Common myeloid progenitor, CD34-positive (primary cell): ENCODE results near the gene NEK6.

Experiments used
- CTCF ChIA-PET: fragments of 350-600 bp; sonication (Branson Sonifier 250); formaldehyde crosslinking; loops from one replicate; lab custom pipeline; 2021; ENCODE audit warnings: antibody characterized with exemption; lab: Charles Lee
- POLR2A ChIA-PET: fragments of 350-600 bp; sonication (Branson Sonifier 250); formaldehyde crosslinking; loops from one replicate; lab custom pipeline; 2021; ENCODE audit warnings: antibody characterized with exemption; lab: Charles Lee
- DNase-seq, 3 donors: peaks; one replicate each; pipeline versions ENCODE4 v3.0.0 to v3.0.0-alpha.2; 2013
- H3K27ac ChIP-seq, 2 experiments: 1 replicate in 1 of 2; 2 replicates in 1 of 2; pipeline ENCODE4 v1.7.0; 2013; ENCODE audit warnings: inconsistent platforms in 2 of 2, low read length in 2 of 2, mild to moderate bottlenecking in 2 of 2, low read depth in 1 of 2, moderate library complexity in 1 of 2; ENCODE audit not compliant: severe bottlenecking in 2 of 2, insufficient read depth in 1 of 2, poor library complexity in 1 of 2
- H3K27me3 ChIP-seq, 5 experiments: replicated peaks in 2 of 5; 1 replicate in 3 of 5; 2 replicates in 2 of 5; pipeline versions ENCODE4 v1.6.1 to v1.7.0; 2013; ENCODE audit warnings: low read length in 4 of 5, mild to moderate bottlenecking in 2 of 5, moderate library complexity in 2 of 5, inconsistent platforms in 1 of 5; ENCODE audit not compliant: insufficient read depth in 5 of 5, control insufficient read depth in 4 of 5
- H3K36me3 ChIP-seq, 4 experiments: 1 replicate in 2 of 4; 2 replicates in 2 of 4; pipeline versions ENCODE4 v1.6.1 to v1.7.0; 2013; ENCODE audit warnings: low read length in 3 of 4, control low read depth in 1 of 4, mild to moderate bottlenecking in 1 of 4; ENCODE audit not compliant: control insufficient read depth in 4 of 4, insufficient read depth in 4 of 4
- H3K4me1 ChIP-seq, 4 experiments: 1 replicate in 3 of 4; 2 replicates in 1 of 4; pipeline versions ENCODE4 v1.6.1 to v1.7.1; 2013; ENCODE audit warnings: low read length in 3 of 4, mild to moderate bottlenecking in 3 of 4, control low read depth in 1 of 4, inconsistent platforms in 1 of 4, moderate library complexity in 1 of 4; ENCODE audit not compliant: control insufficient read depth in 4 of 4, insufficient read depth in 4 of 4; ENCODE audit errors: control extremely low read depth in 1 of 4
- H3K4me3 ChIP-seq, 7 experiments: 1 replicate in 4 of 7; 2 replicates in 3 of 7; pipeline versions ENCODE4 v1.5.1 to v1.7.0; 2013; ENCODE audit warnings: mild to moderate bottlenecking in 7 of 7, low read length in 6 of 7, moderate library complexity in 6 of 7, inconsistent platforms in 2 of 7, low read depth in 2 of 7, control low read depth in 1 of 7; ENCODE audit not compliant: insufficient read depth in 4 of 7, control insufficient read depth in 1 of 7; ENCODE audit errors: extremely low read depth in 1 of 7
- H3K9me3 ChIP-seq, 5 experiments: 1 replicate in 4 of 5; 2 replicates in 1 of 5; pipeline versions ENCODE4 v1.6.1 to v1.7.1; 2013; ENCODE audit warnings: low read length in 4 of 5, mild to moderate bottlenecking in 2 of 5, inconsistent platforms in 1 of 5, low read depth in 1 of 5, moderate library complexity in 1 of 5; ENCODE audit not compliant: control insufficient read depth in 4 of 5, insufficient read depth in 2 of 5; ENCODE audit errors: control extremely low read depth in 1 of 5
- WGBS: methylation state at CpG from one replicate; pipeline ENCODE4 v1.1.5; 2013; ENCODE audit not compliant: insufficient coverage; 5-methylcytosine and 5-hydroxymethylcytosine counted together

NEK6 gene

GRCh38 chr9:124329206-124329792 is 71.5 kb downstream of the NEK6 start:
- peaks cover 5 to 90% (median 37%) of the 10 kb centered on the region in 4 experiments for H3K36me3 ChIP-seq
- H3K9me3 ChIP-seq = no peaks in the 10 kb centered on the region

GRCh38 chr9:124330011-124330697 is 72.4 kb downstream of the NEK6 start:
- H3K27ac ChIP-seq = no peak overlapping the region
- no peaks in the 10 kb centered on the region for H3K27me3 ChIP-seq
- no peak for DNase-seq
- no peaks in the 10 kb centered on the region for H3K9me3 ChIP-seq
- no peaks in the 10 kb centered on the region for H3K4me1 ChIP-seq
- ChIA-PET CTCF (interaction anchor here (0.6 to 1.4 kb wide), 3 partner anchors 10 to 57 kb away, joined by 3 to 6 read pairs (median 3); no protein-coding TSS in a partner anchor), POLR2A (no interaction called here)
- H3K4me3 ChIP-seq = no peak overlapping the region
- H3K36me3 ChIP-seq = peaks cover 5 to 92% (median 39%) of the 10 kb centered on the region in 4 experiments
- 96% methylated on average over 27 of the region's 29 CpGs for WGBS

More at GRCh38 chr9:124329206-124329792, 71.5 kb downstream of the NEK6 start:
- Histone ChIP-seq H3K27me3 (no peaks in the 10 kb centered on the region), H3K4me3 (no peak overlapping the region), H3K4me1 (no peaks in the 10 kb centered on the region), H3K27ac (no peak overlapping the region)
- POLR2A ChIA-PET = no interaction called here
- 90% methylated on average over 11 of the region's 19 CpGs for WGBS
- CTCF ChIA-PET = interaction anchor here (0.5 to 1.4 kb wide), 4 partner anchors 7 to 49 kb away, joined by 3 to 6 read pairs (median 3); no protein-coding TSS in a partner anchor
- no peak for DNase-seq

- CTCF ChIA-PET = no interaction called here
- POLR2A ChIA-PET = no interaction called here
- no peaks in the 10 kb centered on the region for H3K27me3 ChIP-seq
- no peaks in the 10 kb centered on the region for H3K9me3 ChIP-seq
- H3K36me3 ChIP-seq = peaks cover 4 to 85% (median 38%) of the 10 kb centered on the region in 4 experiments
- H3K27ac ChIP-seq = no peak overlapping the region
- H3K4me3 ChIP-seq = no peak overlapping the region
- no peak for DNase-seq
- H3K4me1 ChIP-seq = no peaks in the 10 kb centered on the region
- WGBS = 88% methylated on average over 11 of the region's 11 CpGs
These were observed 73.8 kb downstream of the NEK6 start for GRCh38 chr9:124331580-124331979.

- Histone ChIP-seq H3K4me1 (no peaks in the 10 kb centered on the region), H3K9me3 (peaks cover 0 to 7% (median 3%) of the 10 kb centered on the region in 5 experiments), H3K4me3 (no peak overlapping the region), H3K36me3 (peaks cover 7 to 84% (median 34%) of the 10 kb centered on the region in 4 experiments), H3K27me3 (no peaks in the 10 kb centered on the region), H3K27ac (no peak overlapping the region)
- ChIA-PET CTCF (interaction anchor here (1.8 kb wide), 2 partner anchors 11 to 12 kb away, joined by 3 to 5 read pairs; no protein-coding TSS in a partner anchor), POLR2A (no interaction called here)
- DNase-seq = no peak
- 91% methylated on average over 27 of the region's 28 CpGs for WGBS
These were observed 74.8 kb downstream of the NEK6 start for GRCh38 chr9:124332361-124333202.

- no peak for DNase-seq
- ChIA-PET POLR2A (no interaction called here), CTCF (interaction anchor here (1.8 kb wide), 2 partner anchors 10 to 13 kb away, joined by 3 to 5 read pairs; no protein-coding TSS in a partner anchor)
- H3K27me3 ChIP-seq = no peaks in the 10 kb centered on the region
- H3K9me3 ChIP-seq = peaks cover 0 to 13% (median 5%) of the 10 kb centered on the region in 5 experiments
- 100% methylated on average over 5 of the region's 7 CpGs for WGBS
- no peaks in the 10 kb centered on the region for H3K4me1 ChIP-seq
- H3K36me3 ChIP-seq = peaks cover 7 to 84% (median 36%) of the 10 kb centered on the region in 4 experiments
- no peak overlapping the region for H3K4me3 ChIP-seq
- no peak overlapping the region for H3K27ac ChIP-seq
These were observed 75.4 kb downstream of the NEK6 start for GRCh38 chr9:124333203-124333579.

- ChIA-PET POLR2A (no interaction called here), CTCF (interaction anchor here (1.8 kb wide), 1 partner anchor 9 kb away, joined by 3 read pairs; no protein-coding TSS in a partner anchor)
- peaks cover 7 to 82% (median 35%) of the 10 kb centered on the region in 4 experiments for H3K36me3 ChIP-seq
- H3K4me3 ChIP-seq = no peak overlapping the region
- no peaks in the 10 kb centered on the region for H3K27me3 ChIP-seq
- H3K27ac ChIP-seq = no peak overlapping the region
- peaks cover 0 to 15% (median 5%) of the 10 kb centered on the region in 5 experiments for H3K9me3 ChIP-seq
- WGBS = over 99% methylated on average over 14 of the region's 15 CpGs
- no peaks in the 10 kb centered on the region for H3K4me1 ChIP-seq
- no peak for DNase-seq
These were observed 77.0 kb downstream of the NEK6 start for GRCh38 chr9:124334568-124335319.
